Hepatocyte (in vitro differentiated cells): Measurements from ENCODE around the gene NCAPG.

Experiments used
- EZH2 ChIP-seq: fragments of 200-600 bp; sonication (generic); IDR thresholded peaks from 2 replicates; pipeline ENCODE4 v1.6.1; 2016; ENCODE audit warnings: antibody characterized with exemption, mild to moderate bottlenecking, borderline replicate concordance
- EZH2phosphoT487 ChIP-seq: fragments of 200-600 bp; sonication (generic); IDR thresholded peaks from one replicate; pipeline ENCODE4 v1.6.1; 2018; ENCODE audit warnings: antibody characterized with exemption, mild to moderate bottlenecking, low read depth, moderate library complexity; ENCODE audit not compliant: unreplicated experiment, severe bottlenecking
- TF ChIP-seq, protein P1 (sequence below): fragments of 200-600 bp; sonication (generic); IDR thresholded peaks from 2 replicates; pipeline ENCODE4 v1.5.1; 2016; ENCODE audit warnings: antibody characterized with exemption, mild to moderate bottlenecking; ENCODE audit not compliant: poor library complexity

DNA sequence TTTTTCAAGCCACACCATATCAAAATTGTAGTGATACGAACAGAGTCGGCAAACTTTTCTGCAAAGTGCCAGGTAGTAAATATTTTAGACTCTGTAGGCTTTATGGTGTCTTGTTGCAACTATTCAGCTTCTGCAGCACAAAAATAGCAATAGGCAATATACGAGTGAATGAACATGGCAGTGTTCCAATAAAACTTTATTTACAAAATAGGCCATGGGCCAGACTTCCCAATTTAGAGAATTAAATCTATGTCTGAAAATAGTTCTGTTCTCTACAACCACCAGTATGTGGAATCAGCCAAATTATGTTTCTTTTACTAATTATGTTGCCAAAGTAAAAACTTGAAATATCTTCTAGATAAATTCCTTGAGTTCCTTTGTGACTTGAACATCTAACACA is 56.5 kb downstream of the NCAPG start:
- TF ChIP-seq, protein P1, sequence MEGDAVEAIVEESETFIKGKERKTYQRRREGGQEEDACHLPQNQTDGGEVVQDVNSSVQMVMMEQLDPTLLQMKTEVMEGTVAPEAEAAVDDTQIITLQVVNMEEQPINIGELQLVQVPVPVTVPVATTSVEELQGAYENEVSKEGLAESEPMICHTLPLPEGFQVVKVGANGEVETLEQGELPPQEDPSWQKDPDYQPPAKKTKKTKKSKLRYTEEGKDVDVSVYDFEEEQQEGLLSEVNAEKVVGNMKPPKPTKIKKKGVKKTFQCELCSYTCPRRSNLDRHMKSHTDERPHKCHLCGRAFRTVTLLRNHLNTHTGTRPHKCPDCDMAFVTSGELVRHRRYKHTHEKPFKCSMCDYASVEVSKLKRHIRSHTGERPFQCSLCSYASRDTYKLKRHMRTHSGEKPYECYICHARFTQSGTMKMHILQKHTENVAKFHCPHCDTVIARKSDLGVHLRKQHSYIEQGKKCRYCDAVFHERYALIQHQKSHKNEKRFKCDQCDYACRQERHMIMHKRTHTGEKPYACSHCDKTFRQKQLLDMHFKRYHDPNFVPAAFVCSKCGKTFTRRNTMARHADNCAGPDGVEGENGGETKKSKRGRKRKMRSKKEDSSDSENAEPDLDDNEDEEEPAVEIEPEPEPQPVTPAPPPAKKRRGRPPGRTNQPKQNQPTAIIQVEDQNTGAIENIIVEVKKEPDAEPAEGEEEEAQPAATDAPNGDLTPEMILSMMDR, result no peak
- TF ChIP-seq EZH2, result no peak
- TF ChIP-seq EZH2phosphoT487, result no peak
